ENCODE measurements around the gene ZNRF4.

The ZNRF4 gene

DNA sequence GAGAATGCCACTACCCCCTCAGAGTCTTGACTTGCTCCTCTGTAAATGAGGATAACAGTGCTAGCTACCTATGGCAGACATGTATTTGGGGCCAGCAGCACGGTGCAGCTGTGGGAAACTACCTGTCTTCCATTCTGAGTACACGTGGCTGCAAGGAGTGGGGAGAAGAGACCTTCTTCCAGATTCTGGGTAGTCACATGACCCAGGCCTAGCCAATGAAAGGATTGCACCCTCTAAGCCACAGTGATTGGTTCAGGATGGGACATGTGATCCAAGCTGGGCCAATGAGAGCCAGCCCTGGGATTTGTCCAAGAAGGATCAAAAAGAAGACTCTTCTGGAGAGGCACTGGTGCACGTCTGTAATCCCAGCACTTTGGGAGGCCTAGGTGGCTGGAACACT, 5.5 kb downstream of the ZNRF4 start:
- DNase-seq (ENCODE audit: low read depth), result no peak
- H3K4me3 ChIP-seq (ENCODE audit: low read depth, low read length), result no peak overlapping the region
- TF ChIP-seq POLR2A (IDR thresholded peaks at IDR 0.05; ENCODE audit: extremely low read depth, insufficient read length) (no peak), MYC (IDR thresholded peaks at IDR 0.05; ENCODE audit: low read depth, low read length) (no peak)
- TF ChIP-seq, protein P1, sequence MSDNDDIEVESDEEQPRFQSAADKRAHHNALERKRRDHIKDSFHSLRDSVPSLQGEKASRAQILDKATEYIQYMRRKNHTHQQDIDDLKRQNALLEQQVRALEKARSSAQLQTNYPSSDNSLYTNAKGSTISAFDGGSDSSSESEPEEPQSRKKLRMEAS (IDR thresholded peaks at IDR 0.05; ENCODE audit: low read depth, low read length), result no peak
- TF ChIP-seq, protein P2, sequence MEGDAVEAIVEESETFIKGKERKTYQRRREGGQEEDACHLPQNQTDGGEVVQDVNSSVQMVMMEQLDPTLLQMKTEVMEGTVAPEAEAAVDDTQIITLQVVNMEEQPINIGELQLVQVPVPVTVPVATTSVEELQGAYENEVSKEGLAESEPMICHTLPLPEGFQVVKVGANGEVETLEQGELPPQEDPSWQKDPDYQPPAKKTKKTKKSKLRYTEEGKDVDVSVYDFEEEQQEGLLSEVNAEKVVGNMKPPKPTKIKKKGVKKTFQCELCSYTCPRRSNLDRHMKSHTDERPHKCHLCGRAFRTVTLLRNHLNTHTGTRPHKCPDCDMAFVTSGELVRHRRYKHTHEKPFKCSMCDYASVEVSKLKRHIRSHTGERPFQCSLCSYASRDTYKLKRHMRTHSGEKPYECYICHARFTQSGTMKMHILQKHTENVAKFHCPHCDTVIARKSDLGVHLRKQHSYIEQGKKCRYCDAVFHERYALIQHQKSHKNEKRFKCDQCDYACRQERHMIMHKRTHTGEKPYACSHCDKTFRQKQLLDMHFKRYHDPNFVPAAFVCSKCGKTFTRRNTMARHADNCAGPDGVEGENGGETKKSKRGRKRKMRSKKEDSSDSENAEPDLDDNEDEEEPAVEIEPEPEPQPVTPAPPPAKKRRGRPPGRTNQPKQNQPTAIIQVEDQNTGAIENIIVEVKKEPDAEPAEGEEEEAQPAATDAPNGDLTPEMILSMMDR (IDR thresholded peaks at IDR 0.05; ENCODE audit: low read depth, low read length), result no peak

DNA sequence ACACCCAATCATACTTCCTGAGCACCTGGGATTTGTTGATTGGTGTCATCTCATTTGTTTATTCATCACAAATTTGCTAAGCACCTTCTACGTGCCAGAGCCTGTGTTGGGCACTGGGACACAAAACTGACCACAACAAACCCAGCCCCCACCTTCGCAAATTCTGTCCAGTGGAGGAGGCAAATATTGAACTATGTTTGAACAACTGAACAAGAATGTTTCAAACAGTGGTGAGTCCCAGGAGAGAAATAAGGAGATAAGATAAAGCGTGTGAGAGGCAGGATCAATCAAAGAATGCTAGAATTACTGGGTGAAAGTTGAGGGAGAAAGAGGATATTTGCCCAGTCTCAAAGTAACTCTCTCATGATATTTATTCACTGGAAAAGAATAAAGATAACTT, 8.7 kb downstream of the ZNRF4 start:
- DNase-seq (ENCODE audit: low read depth), result no peak
- TF ChIP-seq MYC (IDR thresholded peaks at IDR 0.05; ENCODE audit: low read depth, low read length) (no peak), POLR2A (IDR thresholded peaks at IDR 0.05; ENCODE audit: extremely low read depth, insufficient read length) (no peak)
- TF ChIP-seq, protein P2 (IDR thresholded peaks at IDR 0.05; ENCODE audit: low read depth, low read length), result no peak
- TF ChIP-seq, protein P1 (IDR thresholded peaks at IDR 0.05; ENCODE audit: low read depth, low read length), result no peak
- H3K4me3 ChIP-seq (ENCODE audit: low read depth, low read length), result no peak overlapping the region

DNA sequence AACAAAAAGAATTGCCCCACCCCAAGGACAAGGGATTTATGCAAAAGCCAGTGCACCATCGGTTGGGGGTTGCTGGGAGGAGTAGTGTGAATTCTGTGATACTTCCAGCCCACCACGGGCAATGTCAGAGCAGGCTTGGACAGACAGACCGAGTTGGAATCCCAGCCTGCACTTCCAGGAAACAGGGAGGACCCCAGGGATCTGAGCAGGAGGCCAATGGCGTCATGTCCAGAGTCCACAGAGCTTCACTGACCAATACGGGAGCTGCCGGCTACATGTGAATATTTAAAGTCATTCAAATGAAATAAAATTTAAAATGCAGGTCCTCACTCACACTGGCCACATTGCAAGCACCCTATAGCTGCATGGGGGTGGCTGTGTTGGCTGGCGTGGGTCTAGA, 10.9 kb downstream of the ZNRF4 start:
- H3K4me3 ChIP-seq (ENCODE audit: low read depth, low read length), result no peak overlapping the region
- no peak for DNase-seq (ENCODE audit: low read depth)
- TF ChIP-seq, protein P1 (IDR thresholded peaks at IDR 0.05; ENCODE audit: low read depth, low read length), result no peak
- TF ChIP-seq POLR2A (IDR thresholded peaks at IDR 0.05; ENCODE audit: extremely low read depth, insufficient read length) (no peak), MYC (IDR thresholded peaks at IDR 0.05; ENCODE audit: low read depth, low read length) (no peak)
- TF ChIP-seq, protein P2 (IDR thresholded peaks at IDR 0.05; ENCODE audit: low read depth, low read length), result no peak

DNA sequence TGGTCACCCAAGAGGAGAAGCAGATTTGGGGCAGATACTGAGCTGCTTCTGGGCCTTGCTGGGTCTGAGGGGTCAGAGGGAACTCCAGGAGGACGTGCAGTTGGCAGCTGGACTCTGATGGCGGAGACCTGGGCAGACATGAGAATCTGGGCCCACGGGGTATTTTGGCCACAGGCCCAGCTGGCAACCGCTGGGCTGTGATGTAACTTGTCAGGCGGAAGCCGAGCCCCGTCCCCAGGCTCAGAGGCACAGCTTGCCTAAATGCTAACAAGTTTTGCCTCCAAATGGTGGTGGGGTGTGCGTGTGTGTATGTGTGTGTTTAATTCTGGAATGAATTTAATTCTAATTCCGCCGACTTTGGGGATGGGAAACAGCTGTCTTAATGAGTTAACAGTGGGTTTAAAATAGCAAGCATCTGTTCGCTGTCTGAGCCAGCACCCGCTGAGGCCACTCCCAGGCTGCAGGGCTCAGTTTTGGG, 11.6 kb downstream of the ZNRF4 start:
- no peak overlapping the region for H3K4me3 ChIP-seq (ENCODE audit: low read depth, low read length)
- TF ChIP-seq MYC (IDR thresholded peaks at IDR 0.05; ENCODE audit: low read depth, low read length), result no peak
- DNase-seq (ENCODE audit: low read depth), result no peak

DNA sequence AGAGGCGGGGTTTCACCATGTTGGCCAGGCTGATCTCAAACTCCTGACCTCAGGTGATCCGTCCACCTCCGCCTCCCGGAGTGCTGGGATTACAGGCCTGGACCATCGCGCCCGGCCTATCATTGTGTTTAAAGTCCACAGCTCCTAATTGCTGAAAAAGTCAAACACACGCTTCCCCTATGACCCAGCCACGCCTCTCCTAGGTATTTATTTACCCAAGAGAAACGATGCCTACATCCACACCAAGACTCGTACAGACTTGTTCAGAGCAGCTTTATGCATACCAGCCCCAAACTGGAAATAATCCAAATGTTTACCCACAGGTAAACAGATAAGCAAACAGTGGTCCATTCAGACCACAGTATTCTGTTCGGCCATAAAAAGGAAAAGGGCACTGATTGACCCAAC, 15.1 kb downstream of the ZNRF4 start:
- no peak overlapping the region for H3K4me3 ChIP-seq (ENCODE audit: low read depth, low read length)
- no peak for DNase-seq (ENCODE audit: low read depth)
- TF ChIP-seq MYC (IDR thresholded peaks at IDR 0.05; ENCODE audit: low read depth, low read length) (no peak), POLR2A (IDR thresholded peaks at IDR 0.05; ENCODE audit: extremely low read depth, insufficient read length) (no peak)
- TF ChIP-seq, protein P1 (IDR thresholded peaks at IDR 0.05; ENCODE audit: low read depth, low read length), result no peak
- TF ChIP-seq, protein P2 (IDR thresholded peaks at IDR 0.05; ENCODE audit: low read depth, low read length), result no peak

DNA sequence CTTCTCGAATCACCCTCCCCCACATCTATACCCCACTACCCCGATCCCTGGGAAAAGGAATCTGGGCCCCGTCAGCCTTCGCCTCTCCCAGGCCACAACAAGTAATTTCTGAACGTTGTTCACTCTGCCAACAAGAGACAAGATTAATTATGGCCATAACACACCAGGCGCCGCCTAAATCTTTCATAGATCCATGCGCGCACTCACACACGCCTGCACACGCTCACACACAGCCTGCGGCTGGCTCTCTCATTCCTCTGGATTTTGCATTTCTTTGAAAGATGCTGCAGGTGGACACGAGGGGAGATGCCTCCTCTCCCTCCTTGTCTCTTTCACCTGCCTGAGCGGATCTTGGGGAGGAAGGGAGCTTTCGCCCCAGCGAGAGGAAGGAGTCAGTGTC, 17.1 kb downstream of the ZNRF4 start:
- TF ChIP-seq MYC (IDR thresholded peaks at IDR 0.05; ENCODE audit: low read depth, low read length), result no peak
- TF ChIP-seq, protein P1 (IDR thresholded peaks at IDR 0.05; ENCODE audit: low read depth, low read length), result no peak
- TF ChIP-seq, protein P2 (IDR thresholded peaks at IDR 0.05; ENCODE audit: low read depth, low read length), result no peak
- no peak for TF ChIP-seq POLR2A (IDR thresholded peaks at IDR 0.05; ENCODE audit: extremely low read depth, insufficient read length)
- DNase-seq (ENCODE audit: low read depth), result no peak
- H3K4me3 ChIP-seq (ENCODE audit: low read depth, low read length), result no peak overlapping the region

All from NB4 (cell line).